ENCODE measurements around the gene TNFSF13. TPM values are rescaled to one million over a fixed set of nuclear protein-coding genes. Genes with fewer than 3 reads are reported as not detected.

Gene TNFSF13
- total and polyA plus RNA-seq, 2 experiments from 2014 or later: 3.9 to 7.4 TPM

DNA sequence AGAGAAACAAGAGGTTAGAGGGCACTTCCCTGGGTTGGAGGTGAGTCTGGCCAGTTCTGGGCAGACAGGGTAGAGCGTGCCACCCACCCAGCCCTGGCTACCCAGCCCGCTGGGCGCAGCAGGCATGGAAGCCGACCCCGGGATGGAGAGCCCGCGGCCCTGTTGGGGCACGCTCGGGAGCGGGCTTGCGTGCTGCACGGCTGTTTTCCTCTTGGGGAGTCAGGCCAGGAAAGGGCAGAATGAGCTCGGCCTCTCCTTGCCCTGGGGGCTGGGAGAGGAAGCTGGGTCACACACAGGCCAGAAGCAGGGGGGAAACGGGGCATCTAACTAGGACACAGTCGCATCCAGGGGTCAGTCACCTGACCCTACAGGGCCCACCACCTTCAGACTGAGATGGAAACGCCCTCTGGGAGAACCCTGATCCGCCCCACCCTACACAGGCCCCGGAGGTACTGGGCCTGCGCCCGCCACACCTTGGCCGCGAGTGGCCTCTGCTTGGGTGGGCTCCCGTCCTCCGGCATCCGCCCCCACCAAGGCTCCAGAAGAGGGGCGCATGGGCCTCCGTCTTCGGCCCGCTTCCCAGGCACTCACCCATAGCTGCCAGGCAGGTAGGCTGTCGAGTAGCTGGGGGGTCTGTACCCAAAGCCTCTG, 30.1 kb downstream of the TNFSF13 start:
- Histone ChIP-seq H3K4me3 (no peak overlapping the region), H3K27me3 (no peaks in the 10 kb centered on the region), H3K27ac (no peak overlapping the region), H3K9me3 (ENCODE audit: low read depth) (no peaks in the 10 kb centered on the region), H3K36me3 (peaks cover 19% of the 10 kb centered on the region), H3K4me1 (ENCODE audit: low read depth) (peaks cover 7% of the 10 kb centered on the region)
- TF ChIP-seq, protein P1, sequence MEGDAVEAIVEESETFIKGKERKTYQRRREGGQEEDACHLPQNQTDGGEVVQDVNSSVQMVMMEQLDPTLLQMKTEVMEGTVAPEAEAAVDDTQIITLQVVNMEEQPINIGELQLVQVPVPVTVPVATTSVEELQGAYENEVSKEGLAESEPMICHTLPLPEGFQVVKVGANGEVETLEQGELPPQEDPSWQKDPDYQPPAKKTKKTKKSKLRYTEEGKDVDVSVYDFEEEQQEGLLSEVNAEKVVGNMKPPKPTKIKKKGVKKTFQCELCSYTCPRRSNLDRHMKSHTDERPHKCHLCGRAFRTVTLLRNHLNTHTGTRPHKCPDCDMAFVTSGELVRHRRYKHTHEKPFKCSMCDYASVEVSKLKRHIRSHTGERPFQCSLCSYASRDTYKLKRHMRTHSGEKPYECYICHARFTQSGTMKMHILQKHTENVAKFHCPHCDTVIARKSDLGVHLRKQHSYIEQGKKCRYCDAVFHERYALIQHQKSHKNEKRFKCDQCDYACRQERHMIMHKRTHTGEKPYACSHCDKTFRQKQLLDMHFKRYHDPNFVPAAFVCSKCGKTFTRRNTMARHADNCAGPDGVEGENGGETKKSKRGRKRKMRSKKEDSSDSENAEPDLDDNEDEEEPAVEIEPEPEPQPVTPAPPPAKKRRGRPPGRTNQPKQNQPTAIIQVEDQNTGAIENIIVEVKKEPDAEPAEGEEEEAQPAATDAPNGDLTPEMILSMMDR (IDR thresholded peaks at IDR 0.05; ENCODE audit: low read depth, low read length): no peak
- no peak for DNase-seq (ENCODE audit: low read depth in 1 of 2, low spot score in 1 of 2)

- Histone ChIP-seq H3K4me1 (ENCODE audit: low read depth) (peaks cover 6% of the 10 kb centered on the region), H3K4me3 (no peak overlapping the region), H3K27ac (no peak overlapping the region), H3K27me3 (no peaks in the 10 kb centered on the region), H3K9me3 (ENCODE audit: low read depth) (no peaks in the 10 kb centered on the region), H3K36me3 (peaks cover 25% of the 10 kb centered on the region)
- TF ChIP-seq, protein P1 (IDR thresholded peaks at IDR 0.05; ENCODE audit: low read depth, low read length): peak; percentile 83
- peak; percentile 85 to 88 for DNase-seq (ENCODE audit: low read depth in 1 of 2, low spot score in 1 of 2)
Measured at GRCh38 chr17:7589204-7589868, 30.8 kb downstream of the TNFSF13 start.

DNA sequence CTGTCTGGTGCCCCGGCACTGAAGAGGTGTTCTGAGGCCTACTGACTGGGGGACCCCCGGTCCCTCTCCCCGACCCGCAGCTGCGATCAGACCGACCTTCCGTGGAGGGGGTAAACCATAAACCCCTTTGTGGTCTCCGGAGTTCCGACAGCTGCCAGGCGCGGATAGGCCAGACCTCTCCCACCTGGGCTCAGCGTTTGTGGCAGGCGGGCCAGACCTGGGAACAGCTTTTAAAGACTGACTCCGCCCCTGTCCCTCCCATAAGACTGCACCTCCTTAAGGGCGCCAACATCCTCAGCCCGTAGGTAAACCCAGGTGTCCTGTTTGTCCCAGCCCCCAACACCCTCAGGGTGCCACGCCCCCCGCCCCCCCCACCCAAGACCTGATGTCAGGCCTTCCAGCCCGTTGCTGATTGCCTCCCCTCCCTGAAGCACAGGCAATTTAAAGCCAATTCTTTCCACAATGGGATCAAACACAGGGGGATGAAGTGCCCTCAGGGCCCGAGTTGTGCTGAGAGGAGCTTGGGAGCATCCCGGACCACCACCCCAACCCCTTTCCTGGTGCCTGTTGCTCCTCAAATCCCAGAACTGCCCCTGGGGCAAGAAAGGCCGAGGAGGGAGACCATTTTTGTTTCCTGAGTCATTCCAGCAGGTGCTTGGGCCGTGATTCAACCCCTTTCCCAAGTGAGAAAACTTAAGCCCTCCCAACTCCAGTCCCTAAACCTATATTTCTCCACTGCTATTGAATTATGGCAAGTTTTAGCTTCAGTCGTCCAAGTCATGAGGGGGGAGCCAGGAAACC, 31.5 kb downstream of the TNFSF13 start, which contains the start of gene SOX15:
SOX15 (minus strand) TSS at position 204 of the 801 bp plus-strand sequence. CDS start 418 bp downstream, outside the sequence.
- Histone ChIP-seq H3K9me3 (ENCODE audit: low read depth) (no peaks in the 10 kb centered on the region), H3K4me3 (no peak within 1 kb of the TSS), H3K4me1 (ENCODE audit: low read depth) (no peaks in the 10 kb centered on the region), H3K27me3 (no peaks in the 10 kb centered on the region), H3K36me3 (peaks cover 31% of the 10 kb centered on the region), H3K27ac (peak within 1 kb of the TSS; percentile 57)
- no peak for DNase-seq (ENCODE audit: low read depth in 1 of 2, low spot score in 1 of 2)
- TF ChIP-seq, protein P1 (IDR thresholded peaks at IDR 0.05; ENCODE audit: low read depth, low read length): no peak

- H3K9me3 ChIP-seq (ENCODE audit: low read depth): no peaks in the 10 kb centered on the region
- peaks cover 37% of the 10 kb centered on the region for H3K36me3 ChIP-seq
- H3K27me3 ChIP-seq: no peaks in the 10 kb centered on the region
- no peaks in the 10 kb centered on the region for H3K4me1 ChIP-seq (ENCODE audit: low read depth)
- peak overlapping the region; percentile 57 for H3K27ac ChIP-seq
- no peak overlapping the region for H3K4me3 ChIP-seq
- no peak for DNase-seq (ENCODE audit: low read depth in 1 of 2, low spot score in 1 of 2)
- TF ChIP-seq, protein P1 (IDR thresholded peaks at IDR 0.05; ENCODE audit: low read depth, low read length): no peak
Measured at GRCh38 chr17:7590743-7591142, 32.2 kb downstream of the TNFSF13 start.

- peaks cover 45% of the 10 kb centered on the region for H3K36me3 ChIP-seq
Measured at GRCh38 chr17:7591596-7591995, 33.0 kb downstream of the TNFSF13 start.

More at GRCh38 chr17:7591596-7591995, 33.0 kb downstream of the TNFSF13 start:
- Histone ChIP-seq H3K27me3 (no peaks in the 10 kb centered on the region), H3K9me3 (ENCODE audit: low read depth) (no peaks in the 10 kb centered on the region), H3K4me3 (no peak overlapping the region), H3K4me1 (ENCODE audit: low read depth) (no peaks in the 10 kb centered on the region), H3K27ac (peak overlapping the region; percentile 57)
- no peak for DNase-seq (ENCODE audit: low read depth in 1 of 2, low spot score in 1 of 2)
- TF ChIP-seq, protein P1 (IDR thresholded peaks at IDR 0.05; ENCODE audit: low read depth, low read length): no peak
